Upper lobe of left lung (tissue), 4 donors: Measurements from ENCODE around the gene SLAMF9.

Source experiments
- POLR2A ChIP-seq, 4 donors: fragments of 450-650 bp; IDR thresholded peaks; one replicate each; pipeline ENCODE4 v1.5.1; 2016 to 2017; ENCODE audit warnings: antibody characterized with exemption in 4 of 4, mild to moderate bottlenecking in 2 of 4
- POLR2AphosphoS5 ChIP-seq, 2 donors: sonication (generic); formaldehyde crosslinking; IDR thresholded peaks; one replicate each; pipeline ENCODE4 v1.5.1; 2017; ENCODE audit warnings: antibody characterized with exemption in 2 of 2
- TF ChIP-seq, protein P1 (sequence below), 6 experiments: fragments of 450-650 bp in 4 of 6; fragments of 200-600 bp in 2 of 6; sonication (generic) in 2 of 6; IDR thresholded peaks; one replicate each; pipeline ENCODE4 v1.5.1; 2016 to 2019; ENCODE audit warnings: antibody characterized with exemption in 6 of 6

DNA sequence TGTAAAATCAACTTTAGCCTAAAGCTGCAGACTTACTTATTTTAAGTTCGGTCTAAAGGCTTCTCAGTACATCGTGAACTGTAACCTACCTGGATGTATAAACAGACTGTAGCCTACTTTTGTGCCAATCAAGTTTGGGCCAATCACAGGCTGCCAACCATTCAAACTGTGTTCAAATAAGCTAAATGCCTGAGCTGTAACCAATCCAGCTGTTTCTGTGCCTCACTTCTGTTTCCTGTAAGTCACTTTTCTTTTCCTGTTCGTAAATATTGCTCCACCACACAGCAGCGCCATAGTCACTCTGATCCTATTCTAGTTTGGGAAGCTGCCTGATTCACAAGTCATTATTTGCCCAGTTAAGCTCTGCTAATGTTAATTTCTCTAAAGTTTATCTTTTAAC lies 37.5 kb upstream of the SLAMF9 start:
- TF ChIP-seq, protein P1, sequence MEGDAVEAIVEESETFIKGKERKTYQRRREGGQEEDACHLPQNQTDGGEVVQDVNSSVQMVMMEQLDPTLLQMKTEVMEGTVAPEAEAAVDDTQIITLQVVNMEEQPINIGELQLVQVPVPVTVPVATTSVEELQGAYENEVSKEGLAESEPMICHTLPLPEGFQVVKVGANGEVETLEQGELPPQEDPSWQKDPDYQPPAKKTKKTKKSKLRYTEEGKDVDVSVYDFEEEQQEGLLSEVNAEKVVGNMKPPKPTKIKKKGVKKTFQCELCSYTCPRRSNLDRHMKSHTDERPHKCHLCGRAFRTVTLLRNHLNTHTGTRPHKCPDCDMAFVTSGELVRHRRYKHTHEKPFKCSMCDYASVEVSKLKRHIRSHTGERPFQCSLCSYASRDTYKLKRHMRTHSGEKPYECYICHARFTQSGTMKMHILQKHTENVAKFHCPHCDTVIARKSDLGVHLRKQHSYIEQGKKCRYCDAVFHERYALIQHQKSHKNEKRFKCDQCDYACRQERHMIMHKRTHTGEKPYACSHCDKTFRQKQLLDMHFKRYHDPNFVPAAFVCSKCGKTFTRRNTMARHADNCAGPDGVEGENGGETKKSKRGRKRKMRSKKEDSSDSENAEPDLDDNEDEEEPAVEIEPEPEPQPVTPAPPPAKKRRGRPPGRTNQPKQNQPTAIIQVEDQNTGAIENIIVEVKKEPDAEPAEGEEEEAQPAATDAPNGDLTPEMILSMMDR (IDR thresholded peaks at IDR 0.05): no peak
- TF ChIP-seq POLR2A (IDR thresholded peaks at IDR 0.05) (no peak), POLR2AphosphoS5 (IDR thresholded peaks at IDR 0.05) (no peak)
